NCI-H2227 (cell line): ENCODE measurements around the gene ETDB.
"Not testable (repeated sequence)": the region's sequence is repeated elsewhere in the genome, so short reads cannot be mapped to it uniquely, and the experiment has no call there.

ENCODE experiments used
- DNase-seq: peaks from one replicate; lab custom pipeline; 2025; ENCODE audit not compliant: unreplicated experiment; lab: John Stamatoyannopoulos, UW

Gene ETDB

DNA sequence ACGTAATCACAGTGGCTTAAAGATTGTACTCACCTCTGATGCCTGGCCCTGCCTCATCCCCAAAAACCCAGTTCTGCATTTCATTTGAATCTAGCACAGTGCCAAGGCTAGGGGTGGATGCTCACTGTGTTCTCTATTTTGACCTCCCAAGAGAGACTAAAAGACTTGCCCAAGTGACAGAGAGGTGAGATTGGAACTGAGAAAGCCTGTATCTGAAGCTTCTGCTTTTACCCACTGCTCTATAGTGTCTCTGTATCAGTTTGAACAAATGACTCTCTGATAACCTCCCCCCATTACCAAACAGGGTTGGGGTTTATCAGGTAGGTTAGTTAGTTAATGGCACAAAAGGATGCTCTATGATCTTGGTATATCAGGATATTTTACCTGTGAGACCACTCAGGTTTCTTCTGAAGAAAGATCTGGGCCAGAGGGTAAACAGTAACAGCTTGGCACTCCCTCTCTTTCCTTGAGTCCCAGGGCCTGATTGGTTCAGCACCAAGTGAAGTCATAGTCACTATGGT lies at the start of gene ETDB:
Gene ETDB (minus strand): TSS at position 471 of the 521 bp plus-strand sequence. CDS start 1,265 bp downstream, outside the sequence.
- not testable (repeated sequence) for DNase-seq

DNA sequence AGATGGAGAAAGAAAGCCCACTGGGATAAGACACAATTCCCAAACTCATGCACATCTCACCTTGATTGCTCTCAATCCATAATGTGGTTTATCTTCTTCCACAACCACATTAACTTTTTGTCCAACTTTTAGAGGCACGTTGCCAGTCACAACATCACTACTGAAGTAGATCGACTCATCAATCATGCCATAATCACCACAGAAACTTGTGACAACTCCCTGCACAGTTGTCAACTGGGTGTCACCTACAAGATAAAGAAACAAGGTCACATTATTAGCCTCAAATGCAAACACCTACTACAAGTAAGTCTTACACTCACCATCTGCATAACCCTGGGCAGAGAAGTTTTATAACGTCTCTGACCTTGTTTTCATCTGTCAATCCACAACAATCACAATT lies 49.2 kb upstream of the ETDB start:
- not testable (repeated sequence) for DNase-seq

DNA sequence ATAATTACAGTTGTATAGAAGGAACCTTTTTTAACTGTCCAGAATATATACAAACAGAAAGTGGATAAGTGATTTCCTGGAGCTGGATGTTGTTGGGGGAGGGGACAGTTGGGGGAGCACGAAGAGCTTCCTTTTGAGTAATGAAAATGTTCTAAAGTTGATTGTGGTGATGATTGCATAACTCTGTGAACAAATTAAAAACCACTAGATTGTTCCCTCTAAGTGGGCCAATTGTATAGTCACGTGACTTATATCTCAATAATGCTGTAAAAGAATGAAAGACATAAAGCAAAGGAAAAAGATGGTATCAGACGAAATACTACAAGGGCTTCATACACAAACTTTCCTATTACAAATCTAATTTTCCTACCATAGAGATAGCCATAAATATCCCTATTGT lies 48.2 kb upstream of the ETDB start:
- no peak for DNase-seq

DNA sequence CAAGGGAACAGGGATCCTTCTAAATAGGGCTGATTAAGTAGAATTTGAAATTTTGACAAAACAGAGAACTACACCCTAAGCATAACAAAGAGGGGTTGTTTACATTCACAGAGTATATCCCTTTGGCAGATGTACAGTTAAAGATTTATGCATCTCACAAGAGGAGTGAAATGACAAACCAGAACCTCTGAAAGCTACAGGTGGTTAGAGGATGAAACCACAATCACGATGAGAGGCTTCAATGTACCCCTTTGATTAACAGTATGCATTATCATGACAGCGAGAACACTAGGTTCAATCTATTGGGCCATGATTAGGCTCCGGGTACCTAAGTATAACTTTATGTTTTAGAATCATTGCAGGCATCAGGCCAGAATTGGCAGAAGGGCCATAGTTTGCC lies 34.4 kb upstream of the ETDB start:
- DNase-seq = not testable (repeated sequence)

DNA sequence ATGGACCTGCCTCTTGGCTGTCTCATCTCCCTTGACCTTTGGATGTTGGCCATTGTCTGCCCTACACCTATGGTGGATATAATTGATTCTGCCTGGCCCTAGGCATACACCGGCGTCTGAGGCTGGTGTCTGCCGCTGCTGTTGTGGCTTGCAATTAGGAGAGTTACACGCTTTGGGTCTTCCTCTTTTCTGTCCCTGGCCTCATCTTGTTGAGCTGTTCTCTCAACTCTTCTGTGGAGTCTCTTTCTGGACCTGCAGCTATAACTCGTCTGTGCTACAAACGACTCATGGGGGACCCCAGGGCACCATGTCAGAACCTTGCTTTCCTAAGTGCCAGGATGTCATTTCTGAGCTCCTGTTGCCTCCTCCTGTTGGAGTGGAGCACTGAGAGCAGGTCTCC lies 5.8 kb upstream of the ETDB start:
- DNase-seq = not testable (repeated sequence)

DNA sequence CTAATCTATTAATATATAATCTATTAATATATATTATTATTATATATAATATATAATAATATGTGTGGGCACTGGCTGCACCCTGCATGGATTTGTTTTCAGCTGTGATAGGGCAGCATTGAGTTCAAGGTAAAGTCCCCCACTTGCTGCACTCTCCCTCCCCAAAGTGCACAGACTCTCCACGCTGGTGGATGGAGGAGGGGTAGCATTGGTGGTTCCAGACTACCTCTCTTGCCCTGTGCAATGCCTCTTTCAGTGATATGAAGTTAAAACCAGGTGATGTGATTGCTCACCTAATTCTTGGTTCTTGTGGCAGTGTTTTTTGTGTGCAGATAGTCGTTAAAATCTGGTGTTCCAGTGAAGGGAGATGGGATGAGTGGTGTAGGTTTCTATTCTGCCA lies 4.3 kb downstream of the ETDB start:
- DNase-seq = not testable (repeated sequence)

DNA sequence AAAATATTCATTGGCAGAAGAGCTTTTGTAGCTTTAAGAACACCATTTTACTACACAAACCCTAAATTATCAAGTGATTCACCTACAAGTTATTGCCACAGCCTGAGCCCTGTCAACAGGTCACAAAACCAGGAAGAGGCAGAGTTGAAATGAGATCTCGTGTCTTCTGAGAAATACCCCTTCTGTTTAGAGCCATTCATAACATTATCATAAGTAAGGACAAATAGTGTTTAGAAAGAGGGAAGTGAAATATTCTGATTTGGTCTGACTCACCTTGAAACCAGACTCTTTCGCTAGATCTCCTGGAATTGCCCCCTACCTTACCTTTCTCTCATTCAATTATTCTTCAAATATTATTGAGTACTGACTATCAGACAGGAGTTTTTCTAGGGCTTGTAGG lies 5.9 kb downstream of the ETDB start:
- no peak for DNase-seq

DNA sequence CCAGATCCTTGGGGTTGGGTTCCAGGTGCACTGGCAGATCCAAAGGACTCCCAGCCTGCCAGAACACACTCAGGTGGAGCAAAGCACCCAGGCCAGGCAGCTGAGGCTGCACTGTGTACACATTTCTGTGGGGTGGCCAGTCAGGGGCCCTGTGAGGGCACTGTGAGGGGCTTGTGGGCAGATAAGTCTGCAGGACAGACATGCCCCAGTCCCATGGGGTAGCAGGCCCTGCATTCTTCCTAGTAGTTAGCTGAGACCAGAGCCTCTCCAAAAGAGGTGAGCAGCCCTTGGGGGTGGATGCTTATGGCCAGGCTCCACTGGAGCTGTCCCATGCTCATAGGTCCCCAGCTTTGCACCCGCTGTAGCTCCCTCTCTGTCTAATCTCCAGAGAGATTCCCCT lies 7.6 kb downstream of the ETDB start:
- no peak for DNase-seq

DNA sequence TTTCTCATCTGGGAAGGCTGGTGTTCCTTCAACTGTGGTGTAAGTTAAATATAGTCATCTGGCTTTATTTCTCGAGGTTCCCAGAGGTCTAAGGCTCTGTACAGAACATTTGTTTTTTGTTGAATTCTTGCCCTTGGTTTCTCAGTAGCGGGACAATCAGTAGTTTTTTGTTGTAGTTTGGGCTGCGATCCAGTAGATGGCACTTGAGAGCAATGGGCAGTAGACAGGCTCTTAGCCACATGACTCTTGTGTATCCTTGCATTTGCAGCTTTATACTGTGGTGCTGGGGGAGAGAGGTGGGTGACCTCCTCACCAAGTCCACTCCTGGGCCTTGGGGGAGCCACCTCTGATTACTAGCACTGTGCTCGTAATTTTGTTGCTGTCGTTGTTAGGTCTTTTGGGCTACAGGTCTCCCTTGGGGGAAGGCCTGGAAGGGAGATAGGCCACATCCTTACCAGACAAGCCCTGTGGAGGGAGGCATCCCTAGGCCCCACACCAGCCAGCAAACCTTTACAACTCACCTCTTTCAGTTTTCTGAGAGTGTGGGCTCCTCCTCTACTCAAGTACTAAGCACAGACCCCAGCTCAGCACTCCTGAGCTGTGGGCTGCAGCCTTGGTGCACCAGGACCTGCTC lies 8.1 kb downstream of the ETDB start:
- DNase-seq = peak; percentile 25

DNA sequence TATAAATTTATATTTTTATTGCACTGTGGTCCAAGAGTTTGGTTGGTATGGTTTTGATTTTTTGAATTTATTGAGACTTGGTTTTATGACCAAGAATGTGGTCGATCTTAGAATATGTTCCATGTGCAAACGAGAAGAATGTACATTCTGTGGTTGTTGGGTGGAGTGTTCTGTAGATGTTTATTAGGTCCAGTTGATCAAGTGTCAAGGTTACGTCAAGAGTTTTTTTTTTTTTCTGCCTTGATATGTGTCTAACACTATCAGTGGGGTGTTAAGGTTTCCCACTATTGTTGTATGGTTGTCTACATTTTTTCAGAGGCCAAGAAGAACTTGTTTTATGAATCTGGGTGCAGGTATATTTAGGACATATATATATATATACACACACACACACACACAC lies 10.8 kb downstream of the ETDB start:
- DNase-seq = no peak

DNA sequence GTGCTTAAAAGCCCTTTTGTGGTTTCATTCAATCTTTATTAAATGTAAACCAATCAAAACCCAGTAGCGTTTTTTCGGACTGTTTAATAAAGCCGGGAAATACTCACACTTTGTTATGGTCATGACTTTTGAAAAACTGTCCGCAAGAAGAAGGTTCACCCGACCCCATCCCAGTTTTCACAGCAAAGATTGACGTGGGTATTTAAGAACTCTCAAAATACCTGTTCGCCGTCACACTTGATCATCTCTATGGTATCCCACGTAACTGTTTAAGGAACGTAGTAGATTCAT lies 20.9 kb downstream of the ETDB start:
- DNase-seq = no peak

DNA sequence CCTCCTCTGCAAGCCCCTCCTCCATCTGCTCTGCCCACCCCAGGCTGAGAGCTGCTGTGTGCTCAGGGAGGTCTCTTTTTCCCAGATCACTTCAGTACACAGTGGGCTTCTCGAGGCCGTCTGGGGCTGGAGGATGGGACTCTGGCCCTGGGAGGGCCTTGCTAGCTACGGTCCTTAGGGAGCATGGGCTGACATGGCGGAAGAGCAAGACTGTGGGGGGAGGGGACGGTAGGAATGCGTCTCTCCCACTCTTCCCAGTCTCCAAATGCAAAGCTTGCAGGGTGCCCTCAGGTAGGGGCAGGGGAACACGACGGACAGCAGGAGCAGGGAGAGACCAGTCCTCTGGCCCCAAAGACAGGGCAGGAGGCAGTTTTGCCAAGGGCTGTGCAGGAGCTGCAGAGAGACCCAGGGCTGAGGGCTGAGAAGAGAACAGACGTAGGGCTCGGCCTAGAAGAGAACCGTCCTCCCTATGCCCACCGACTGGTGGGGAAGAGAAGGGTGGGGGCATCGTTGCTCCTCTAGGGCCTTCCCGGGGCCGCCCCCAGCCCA lies 23.1 kb downstream of the ETDB start:
- peak; percentile 17 for DNase-seq

DNA sequence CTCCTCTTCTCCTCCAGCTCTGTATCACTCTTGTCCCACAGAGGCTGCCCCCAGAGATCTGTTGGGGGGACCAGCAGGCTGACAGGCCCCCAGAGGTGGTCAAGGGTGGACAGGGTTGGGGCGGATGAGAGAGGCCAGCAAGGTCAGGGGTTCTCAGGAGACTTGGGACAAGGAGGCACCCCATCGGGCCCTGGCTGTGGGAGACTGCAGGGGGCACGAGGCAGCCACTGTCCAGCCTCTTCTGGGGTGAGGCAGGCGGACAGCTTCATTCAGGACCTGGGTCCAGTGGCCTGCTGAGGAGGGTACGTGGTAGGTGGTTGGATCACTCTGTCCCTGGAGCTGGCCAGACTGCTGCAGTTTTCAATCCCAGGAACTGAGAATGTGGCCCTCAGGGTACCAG lies 24.6 kb downstream of the ETDB start:
- DNase-seq = no peak

DNA sequence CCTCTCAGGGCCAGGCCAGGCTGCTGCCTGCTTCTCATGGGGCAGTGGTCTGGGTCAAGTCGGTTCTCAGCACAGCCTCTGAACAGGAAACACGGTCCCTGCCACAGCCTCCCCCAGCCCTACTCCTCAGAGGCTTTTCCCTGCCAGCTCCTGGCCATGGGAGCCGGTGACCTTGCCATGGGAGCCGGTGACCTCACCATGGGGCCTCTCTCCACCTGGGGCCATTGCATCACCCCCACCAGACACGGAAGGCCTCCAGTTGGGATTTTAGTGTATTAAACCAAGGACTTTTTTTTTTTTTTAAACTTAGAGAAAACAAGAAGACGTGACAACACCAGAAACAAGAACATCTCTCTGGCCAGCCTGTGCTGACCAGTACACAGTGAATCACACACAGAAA lies 25.6 kb downstream of the ETDB start:
- DNase-seq = no peak

DNA sequence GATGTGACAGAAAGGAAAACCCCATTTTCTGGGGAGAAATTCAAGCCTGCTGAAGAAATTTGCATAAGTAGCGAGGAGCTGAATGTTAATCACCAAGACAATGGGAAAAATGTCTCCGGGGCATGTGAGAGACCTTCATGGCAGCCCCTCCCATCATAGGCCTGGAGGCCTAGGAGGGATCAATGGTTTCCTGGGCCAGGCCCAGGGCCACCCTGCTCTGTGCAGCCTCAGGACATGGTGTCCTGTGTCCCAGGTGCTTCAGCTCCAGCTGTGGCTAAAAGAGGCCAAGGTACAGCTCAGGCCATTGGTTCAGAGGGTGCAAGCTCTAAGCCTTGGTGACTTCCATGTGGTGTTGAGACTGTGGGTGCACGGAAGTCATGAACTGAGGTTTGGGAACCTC lies 31.2 kb downstream of the ETDB start:
- no peak for DNase-seq

DNA sequence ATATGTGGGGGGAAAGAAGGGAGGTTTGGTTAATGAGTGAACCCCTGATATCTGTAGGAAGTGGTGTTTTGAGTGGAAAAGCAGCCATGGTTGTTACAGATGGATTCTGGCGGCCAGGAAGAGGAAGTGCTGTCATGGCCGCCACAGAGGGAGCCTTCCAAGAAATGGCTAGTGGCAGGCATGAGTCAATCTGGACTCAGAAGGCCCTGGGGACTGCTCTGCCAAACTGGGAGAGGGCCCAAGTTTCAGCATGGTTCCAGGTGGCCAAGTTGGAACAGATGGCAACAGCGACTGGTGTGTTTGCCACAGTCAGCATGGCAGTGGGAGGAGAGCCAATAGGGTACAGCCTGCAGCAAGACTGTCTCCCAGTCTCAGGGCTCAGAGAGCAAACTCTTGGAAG lies 32.5 kb downstream of the ETDB start:
- no peak for DNase-seq

DNA sequence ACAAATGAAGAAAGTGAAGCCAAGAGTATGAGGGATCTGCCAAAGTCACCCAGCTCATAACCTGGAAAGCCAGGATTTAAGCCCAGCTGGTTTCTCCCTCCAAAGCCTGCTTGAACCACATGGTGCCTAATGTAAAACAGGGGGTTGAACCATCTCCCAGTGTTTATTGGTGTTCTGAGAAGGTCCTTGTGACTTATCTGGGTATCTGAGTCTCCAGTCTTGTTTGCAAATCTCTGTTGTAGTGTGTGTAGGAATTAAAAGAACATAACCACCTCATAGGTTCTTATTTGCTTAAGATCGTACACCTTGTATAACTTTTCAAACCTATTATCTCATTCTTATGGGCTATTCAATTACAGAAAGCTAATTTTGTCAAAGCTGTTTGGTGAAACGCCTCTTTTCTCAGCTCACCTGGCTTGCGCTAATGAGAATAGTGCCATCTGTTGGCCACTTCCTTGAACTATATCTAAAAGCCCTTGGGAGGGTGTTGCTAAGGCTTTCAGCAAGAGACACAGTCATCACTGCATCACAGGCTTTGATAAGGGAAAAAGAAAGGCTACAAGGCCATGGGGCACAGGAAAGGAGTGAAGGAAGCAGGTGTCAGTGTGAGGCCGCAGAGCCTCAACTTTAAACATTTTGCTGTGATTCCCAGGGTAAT lies 34.0 kb downstream of the ETDB start:
- peak; percentile 83 for DNase-seq

DNA sequence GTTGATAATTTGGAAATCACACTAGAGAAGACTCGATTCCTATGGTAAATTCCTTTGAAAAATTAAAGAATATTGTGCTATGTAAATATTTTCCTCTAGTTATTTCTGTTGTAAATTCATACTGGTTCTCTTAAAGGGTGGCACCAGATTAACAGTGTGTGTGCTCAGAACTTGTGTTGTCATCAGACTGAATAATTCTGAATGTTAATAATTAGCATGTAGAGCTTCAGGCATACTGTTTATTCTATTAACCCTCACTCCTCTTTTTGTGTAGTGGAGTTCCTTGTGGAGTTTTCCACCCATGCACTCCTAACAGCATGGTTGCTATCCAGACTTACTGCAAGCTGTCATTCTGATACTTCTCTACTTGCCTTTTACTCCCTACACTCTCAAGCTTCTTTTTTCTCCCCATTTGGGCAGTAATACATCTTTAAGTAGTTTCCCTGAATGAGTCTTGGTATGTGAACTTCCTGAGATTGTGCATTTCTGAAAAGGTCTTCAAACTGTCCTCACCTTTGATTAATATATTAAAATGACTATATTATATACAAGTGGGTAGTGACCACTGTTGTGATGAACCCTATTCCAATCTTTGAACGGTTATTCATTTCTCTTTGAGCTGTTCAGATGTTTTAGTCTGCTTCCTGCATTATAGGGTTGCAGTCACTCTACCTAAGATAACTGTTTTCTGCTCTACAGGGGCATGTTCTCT lies 38.5 kb downstream of the ETDB start:
- DNase-seq = no peak
